HL-60 (cell line): ENCODE data around the gene TEX13A.

Source experiments
- GABPA ChIP-seq: IDR thresholded peaks from 2 replicates; pipeline ENCODE4 v1.6.1; 2012; ENCODE audit warnings: low read depth
- SPI1 ChIP-seq: IDR thresholded peaks from 2 replicates; pipeline ENCODE4 v1.6.1; 2012; ENCODE audit warnings: low read depth, mild to moderate bottlenecking, borderline replicate concordance
- TF ChIP-seq, protein P1 (sequence below): IDR thresholded peaks from one replicate; pipeline ENCODE4 v1.5.1; 2011; ENCODE audit warnings: low read length, control low read depth, inconsistent platforms; ENCODE audit not compliant: insufficient read depth

DNA sequence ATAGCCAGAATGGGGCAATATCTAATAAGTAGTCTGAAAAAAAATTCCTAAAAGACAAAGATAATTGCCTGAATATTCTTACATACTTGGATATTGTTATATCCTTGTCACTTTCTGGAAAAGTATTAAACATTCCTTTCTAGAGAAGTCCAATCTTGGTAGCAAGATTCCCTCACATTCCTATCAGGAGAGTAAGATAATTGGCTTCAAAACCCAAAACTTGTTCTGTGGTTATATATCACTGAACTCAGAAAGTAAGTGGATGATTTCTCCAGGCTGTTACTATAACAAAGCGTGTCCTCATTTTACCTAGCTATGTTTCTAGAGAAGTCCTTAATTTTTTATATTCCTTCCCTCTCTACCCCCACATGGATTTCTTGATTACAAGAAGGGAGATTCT lies 46.0 kb upstream of the TEX13A start:
- TF ChIP-seq, protein P1, sequence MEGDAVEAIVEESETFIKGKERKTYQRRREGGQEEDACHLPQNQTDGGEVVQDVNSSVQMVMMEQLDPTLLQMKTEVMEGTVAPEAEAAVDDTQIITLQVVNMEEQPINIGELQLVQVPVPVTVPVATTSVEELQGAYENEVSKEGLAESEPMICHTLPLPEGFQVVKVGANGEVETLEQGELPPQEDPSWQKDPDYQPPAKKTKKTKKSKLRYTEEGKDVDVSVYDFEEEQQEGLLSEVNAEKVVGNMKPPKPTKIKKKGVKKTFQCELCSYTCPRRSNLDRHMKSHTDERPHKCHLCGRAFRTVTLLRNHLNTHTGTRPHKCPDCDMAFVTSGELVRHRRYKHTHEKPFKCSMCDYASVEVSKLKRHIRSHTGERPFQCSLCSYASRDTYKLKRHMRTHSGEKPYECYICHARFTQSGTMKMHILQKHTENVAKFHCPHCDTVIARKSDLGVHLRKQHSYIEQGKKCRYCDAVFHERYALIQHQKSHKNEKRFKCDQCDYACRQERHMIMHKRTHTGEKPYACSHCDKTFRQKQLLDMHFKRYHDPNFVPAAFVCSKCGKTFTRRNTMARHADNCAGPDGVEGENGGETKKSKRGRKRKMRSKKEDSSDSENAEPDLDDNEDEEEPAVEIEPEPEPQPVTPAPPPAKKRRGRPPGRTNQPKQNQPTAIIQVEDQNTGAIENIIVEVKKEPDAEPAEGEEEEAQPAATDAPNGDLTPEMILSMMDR, result no peak
- TF ChIP-seq GABPA (no peak), SPI1 (no peak)
